RWPE2 (cell line): ENCODE data around the gene AK8.

Experiments
- ATAC-seq: fragments of 200-7000 bp; cut with Tn5 transposase; 3 replicates; pipeline ENCODE4 v1.9.1; 2021; ENCODE audit warnings: low read depth
- DNase-seq: peaks from one replicate; pipeline ENCODE4 v3.0.0-alpha.2; 2020; ENCODE audit warnings: low spot score
- H3K27ac ChIP-seq: fragments of 450-650 bp; 2 replicates; pipeline ENCODE4 v1.5.1; 2017; ENCODE audit warnings: mild to moderate bottlenecking; ENCODE audit not compliant: poor library complexity, severe bottlenecking
- H3K27me3 ChIP-seq: fragments of 250-450 bp; sonication (Bioruptor Pico); 2 replicates; pipeline ENCODE4 v1.5.1; 2021; ENCODE audit warnings: mild to moderate bottlenecking, moderate library complexity; ENCODE audit not compliant: insufficient read depth, poor library complexity, severe bottlenecking
- H3K36me3 ChIP-seq: fragments of 250-450 bp; sonication (Bioruptor Pico); 2 replicates; pipeline ENCODE4 v1.5.1; 2020; ENCODE audit warnings: low read depth, mild to moderate bottlenecking, moderate library complexity
- H3K4me1 ChIP-seq: fragments of 250-450 bp; sonication (Bioruptor Pico); 2 replicates; pipeline ENCODE4 v1.5.1; 2021; ENCODE audit warnings: mild to moderate bottlenecking, moderate library complexity; ENCODE audit not compliant: insufficient read depth, poor library complexity, severe bottlenecking
- H3K4me3 ChIP-seq: fragments of 250-450 bp; sonication (Bioruptor Pico); 2 replicates; pipeline ENCODE4 v1.5.1; 2021; ENCODE audit warnings: mild to moderate bottlenecking, moderate library complexity; ENCODE audit not compliant: severe bottlenecking
- H3K9me3 ChIP-seq: fragments of 250-450 bp; sonication (Bioruptor Pico); 2 replicates; pipeline ENCODE4 v1.5.1; 2021; ENCODE audit warnings: mild to moderate bottlenecking, moderate library complexity; ENCODE audit not compliant: severe bottlenecking
- TF ChIP-seq, protein P1 (sequence below): fragments of 450-650 bp; IDR thresholded peaks from one replicate; pipeline ENCODE4 v1.5.1; 2017; ENCODE audit warnings: mild to moderate bottlenecking, moderate library complexity; ENCODE audit not compliant: poor library complexity, severe bottlenecking

AK8 gene

DNA sequence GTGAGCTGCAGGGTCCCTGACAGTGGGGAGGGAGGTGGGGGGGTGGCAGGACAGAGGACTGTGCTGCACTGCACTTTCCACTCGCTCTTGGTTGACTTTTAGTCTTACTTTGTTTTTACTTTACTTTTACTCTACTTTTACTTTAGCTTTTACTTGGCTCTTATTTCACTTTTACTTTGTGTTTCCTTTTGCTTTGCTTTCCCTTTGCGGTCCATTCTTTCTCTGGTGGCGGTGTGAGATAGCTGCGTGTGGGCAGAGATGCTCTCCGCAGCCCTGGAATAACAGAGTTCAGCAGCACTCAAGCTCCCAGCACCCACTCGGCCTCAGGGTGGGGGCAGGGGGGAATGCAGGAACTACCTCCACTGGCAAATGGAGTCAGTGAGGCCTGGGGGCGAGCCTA lies 4.7 kb downstream of the AK8 start:
- no peak for ATAC-seq
- Histone ChIP-seq H3K4me3 (no peak overlapping the region), H3K36me3 (no peaks in the 10 kb centered on the region), H3K4me1 (no peaks in the 10 kb centered on the region), H3K9me3 (no peaks in the 10 kb centered on the region), H3K27me3 (no peaks in the 10 kb centered on the region), H3K27ac (no peak overlapping the region)
- DNase-seq, result no peak
- TF ChIP-seq, protein P1, sequence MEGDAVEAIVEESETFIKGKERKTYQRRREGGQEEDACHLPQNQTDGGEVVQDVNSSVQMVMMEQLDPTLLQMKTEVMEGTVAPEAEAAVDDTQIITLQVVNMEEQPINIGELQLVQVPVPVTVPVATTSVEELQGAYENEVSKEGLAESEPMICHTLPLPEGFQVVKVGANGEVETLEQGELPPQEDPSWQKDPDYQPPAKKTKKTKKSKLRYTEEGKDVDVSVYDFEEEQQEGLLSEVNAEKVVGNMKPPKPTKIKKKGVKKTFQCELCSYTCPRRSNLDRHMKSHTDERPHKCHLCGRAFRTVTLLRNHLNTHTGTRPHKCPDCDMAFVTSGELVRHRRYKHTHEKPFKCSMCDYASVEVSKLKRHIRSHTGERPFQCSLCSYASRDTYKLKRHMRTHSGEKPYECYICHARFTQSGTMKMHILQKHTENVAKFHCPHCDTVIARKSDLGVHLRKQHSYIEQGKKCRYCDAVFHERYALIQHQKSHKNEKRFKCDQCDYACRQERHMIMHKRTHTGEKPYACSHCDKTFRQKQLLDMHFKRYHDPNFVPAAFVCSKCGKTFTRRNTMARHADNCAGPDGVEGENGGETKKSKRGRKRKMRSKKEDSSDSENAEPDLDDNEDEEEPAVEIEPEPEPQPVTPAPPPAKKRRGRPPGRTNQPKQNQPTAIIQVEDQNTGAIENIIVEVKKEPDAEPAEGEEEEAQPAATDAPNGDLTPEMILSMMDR, result no peak

- no peaks in the 10 kb centered on the region for H3K4me1 ChIP-seq
- no peaks in the 10 kb centered on the region for H3K9me3 ChIP-seq
- ATAC-seq, result no peak
- H3K27me3 ChIP-seq, result no peaks in the 10 kb centered on the region
- DNase-seq, result no peak
- no peak overlapping the region for H3K4me3 ChIP-seq
- TF ChIP-seq, protein P1, result no peak
- no peaks in the 10 kb centered on the region for H3K36me3 ChIP-seq
- H3K27ac ChIP-seq, result no peak overlapping the region
Observed at GRCh38 chr9:132869266-132869665, 8.8 kb downstream of the AK8 start.

- H3K4me1 ChIP-seq, result no peaks in the 10 kb centered on the region
- no peak overlapping the region for H3K27ac ChIP-seq
- H3K9me3 ChIP-seq, result no peaks in the 10 kb centered on the region
- TF ChIP-seq, protein P1, result no peak
- H3K4me3 ChIP-seq, result no peak overlapping the region
- no peaks in the 10 kb centered on the region for H3K36me3 ChIP-seq
- no peak for ATAC-seq
- H3K27me3 ChIP-seq, result no peaks in the 10 kb centered on the region
- DNase-seq, result no peak
Observed at GRCh38 chr9:132866898-132867297, 11.2 kb downstream of the AK8 start.

DNA sequence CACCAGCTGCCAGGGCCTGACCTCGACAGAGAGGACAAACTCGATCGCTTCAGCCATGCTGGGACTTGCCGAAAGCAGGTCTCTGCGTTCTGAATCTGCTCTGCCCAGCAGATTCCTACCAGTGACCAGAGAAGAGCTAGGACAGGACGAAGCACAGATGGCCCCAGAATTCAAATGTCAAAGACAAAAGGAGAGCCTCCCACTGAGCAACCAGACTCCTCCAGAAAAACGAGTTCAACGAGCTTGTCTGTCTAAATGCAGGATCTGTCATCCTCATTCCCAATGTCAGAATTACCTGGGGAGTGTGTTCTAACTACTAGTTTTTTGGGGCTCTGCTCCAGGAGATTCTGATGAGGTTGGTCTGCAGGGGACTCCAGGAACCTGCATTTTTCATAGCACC lies 13.4 kb downstream of the AK8 start:
- H3K4me1 ChIP-seq, result no peaks in the 10 kb centered on the region
- no peaks in the 10 kb centered on the region for H3K9me3 ChIP-seq
- no peak for ATAC-seq
- H3K36me3 ChIP-seq, result no peaks in the 10 kb centered on the region
- TF ChIP-seq, protein P1, result no peak
- DNase-seq, result no peak
- no peak overlapping the region for H3K27ac ChIP-seq
- no peak overlapping the region for H3K4me3 ChIP-seq
- no peaks in the 10 kb centered on the region for H3K27me3 ChIP-seq

DNA sequence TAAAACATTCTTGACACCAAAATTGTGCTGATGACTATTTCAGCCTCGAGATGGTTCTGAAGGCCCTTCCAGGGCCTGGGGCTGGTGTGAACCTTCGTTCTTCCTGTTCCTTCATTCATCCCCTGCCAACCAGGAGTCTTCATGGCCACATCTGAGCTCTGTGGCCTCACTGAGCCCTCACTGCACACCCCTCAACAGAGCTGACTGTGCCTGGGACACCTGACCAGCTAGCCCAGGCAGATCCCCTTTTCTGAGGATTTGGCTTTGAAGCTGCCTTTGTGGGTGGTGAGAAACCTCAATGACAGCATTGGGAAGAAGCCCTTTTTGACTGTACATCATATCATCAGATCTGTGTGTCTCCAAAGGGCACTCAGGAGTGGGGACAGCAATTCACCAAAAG lies 13.8 kb downstream of the AK8 start:
- H3K9me3 ChIP-seq, result no peaks in the 10 kb centered on the region
- ATAC-seq, result no peak
- TF ChIP-seq, protein P1, result no peak
- no peaks in the 10 kb centered on the region for H3K27me3 ChIP-seq
- no peak overlapping the region for H3K4me3 ChIP-seq
- no peaks in the 10 kb centered on the region for H3K4me1 ChIP-seq
- no peaks in the 10 kb centered on the region for H3K36me3 ChIP-seq
- no peak for DNase-seq
- H3K27ac ChIP-seq, result no peak overlapping the region
